Lower leg skin (tissue), 4 donors: ENCODE results near the gene HAL. TPM values are rescaled to one million over a fixed set of nuclear protein-coding genes. Genes with fewer than 3 reads are reported as not detected.

Experiments
- DNase-seq, 2 donors: peaks; one replicate each; pipeline ENCODE4 v3.0.0-alpha.2; 2019; ENCODE audit warnings: low spot score in 2 of 2
- H3K4me3 ChIP-seq: fragments of 200-600 bp; sonication (generic); 2 replicates; pipeline ENCODE4 v1.5.1; 2017; ENCODE audit warnings: mild to moderate bottlenecking, low read depth; ENCODE audit not compliant: poor library complexity, severe bottlenecking
- POLR2A ChIP-seq, 2 donors: fragments of 450-650 bp; IDR thresholded peaks; one replicate each; pipeline ENCODE4 v1.6.1; 2016 to 2017; ENCODE audit warnings: antibody characterized with exemption in 2 of 2, mild to moderate bottlenecking in 1 of 2, moderate library complexity in 1 of 2
- WGBS, 2 donors: methylation state at CpG; one replicate each; pipeline ENCODE4 v1.1.5; 2018; 5-methylcytosine and 5-hydroxymethylcytosine counted together
- intact Hi-C: fragments of 100-400 bp; cut with DNase I; formaldehyde crosslinking; loops from one replicate; pipeline ENCODE4 v1.15.0; 2023; ENCODE audit warnings: low total_unique reads
- total RNA-seq, 4 donors: library from RNA; depleted of rRNA; stranded (reverse); fragments of >200 nt; gene quantifications; one replicate each; pipeline ENCODE4 v1.1.0, GENCODE V29; 2016
- TF ChIP-seq, protein P1 (sequence below), 3 donors: fragments of 450-650 bp; IDR thresholded peaks; one replicate each; pipeline ENCODE4 v1.5.1; 2016; ENCODE audit warnings: antibody characterized with exemption in 3 of 3, mild to moderate bottlenecking in 3 of 3, moderate library complexity in 2 of 3

The HAL gene
- total RNA-seq, 4 donors from 2014 or later, result 128 to 289 (median 164) TPM

DNA sequence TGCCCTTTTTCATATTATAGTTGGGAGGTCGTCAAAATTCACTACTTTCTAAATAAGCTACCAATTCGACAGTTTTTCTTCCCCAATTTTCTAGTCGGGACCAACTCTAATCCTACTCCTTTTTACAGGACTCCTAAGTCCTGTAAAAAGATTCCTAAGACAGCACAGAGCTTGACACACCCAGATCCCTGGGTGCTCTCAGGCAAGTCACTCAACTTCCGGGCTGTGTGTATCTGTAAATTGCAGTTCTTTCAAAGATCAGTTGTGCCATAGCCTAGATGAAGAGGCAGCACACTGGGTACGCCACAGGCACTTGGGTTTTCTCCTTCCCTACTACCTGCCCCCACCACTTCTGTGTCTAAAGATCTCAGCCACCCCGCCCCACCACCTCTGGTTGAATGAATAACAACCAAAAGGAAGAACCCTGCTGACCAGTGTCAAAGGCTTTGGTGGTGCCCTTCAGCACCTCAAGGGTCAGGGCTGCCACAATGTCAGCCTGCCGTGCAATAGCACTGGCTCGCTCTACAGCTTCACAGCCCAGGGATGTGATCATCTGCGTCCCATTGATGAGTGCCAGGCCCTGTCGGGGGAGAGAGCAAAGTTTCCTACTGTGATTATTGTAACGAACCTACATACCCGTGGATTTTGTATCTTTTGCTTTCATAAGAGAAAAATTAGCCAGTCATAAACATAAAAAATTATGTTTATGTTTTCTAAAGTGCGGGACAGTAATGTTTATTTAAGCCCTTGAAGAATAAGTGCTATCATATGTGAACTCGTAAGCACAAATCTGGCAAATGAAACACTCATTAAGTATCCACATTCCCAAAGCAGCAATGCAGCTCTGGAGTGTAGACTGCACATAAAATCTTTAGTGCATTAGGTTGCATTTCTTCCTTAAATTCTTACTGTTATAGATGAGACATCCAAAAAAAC, 9.2 kb downstream of the HAL start:
- WGBS, 2 donors, result 80 to 81% methylated on average over 14 of the region's 14 CpGs
- intact Hi-C loops, result no loop called here
- TF ChIP-seq, protein P1, sequence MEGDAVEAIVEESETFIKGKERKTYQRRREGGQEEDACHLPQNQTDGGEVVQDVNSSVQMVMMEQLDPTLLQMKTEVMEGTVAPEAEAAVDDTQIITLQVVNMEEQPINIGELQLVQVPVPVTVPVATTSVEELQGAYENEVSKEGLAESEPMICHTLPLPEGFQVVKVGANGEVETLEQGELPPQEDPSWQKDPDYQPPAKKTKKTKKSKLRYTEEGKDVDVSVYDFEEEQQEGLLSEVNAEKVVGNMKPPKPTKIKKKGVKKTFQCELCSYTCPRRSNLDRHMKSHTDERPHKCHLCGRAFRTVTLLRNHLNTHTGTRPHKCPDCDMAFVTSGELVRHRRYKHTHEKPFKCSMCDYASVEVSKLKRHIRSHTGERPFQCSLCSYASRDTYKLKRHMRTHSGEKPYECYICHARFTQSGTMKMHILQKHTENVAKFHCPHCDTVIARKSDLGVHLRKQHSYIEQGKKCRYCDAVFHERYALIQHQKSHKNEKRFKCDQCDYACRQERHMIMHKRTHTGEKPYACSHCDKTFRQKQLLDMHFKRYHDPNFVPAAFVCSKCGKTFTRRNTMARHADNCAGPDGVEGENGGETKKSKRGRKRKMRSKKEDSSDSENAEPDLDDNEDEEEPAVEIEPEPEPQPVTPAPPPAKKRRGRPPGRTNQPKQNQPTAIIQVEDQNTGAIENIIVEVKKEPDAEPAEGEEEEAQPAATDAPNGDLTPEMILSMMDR (IDR thresholded peaks at IDR 0.05), result no peak
- TF ChIP-seq POLR2A (IDR thresholded peaks at IDR 0.05), result no peak
- no peak for DNase-seq
- H3K4me3 ChIP-seq, result no peak overlapping the region

DNA sequence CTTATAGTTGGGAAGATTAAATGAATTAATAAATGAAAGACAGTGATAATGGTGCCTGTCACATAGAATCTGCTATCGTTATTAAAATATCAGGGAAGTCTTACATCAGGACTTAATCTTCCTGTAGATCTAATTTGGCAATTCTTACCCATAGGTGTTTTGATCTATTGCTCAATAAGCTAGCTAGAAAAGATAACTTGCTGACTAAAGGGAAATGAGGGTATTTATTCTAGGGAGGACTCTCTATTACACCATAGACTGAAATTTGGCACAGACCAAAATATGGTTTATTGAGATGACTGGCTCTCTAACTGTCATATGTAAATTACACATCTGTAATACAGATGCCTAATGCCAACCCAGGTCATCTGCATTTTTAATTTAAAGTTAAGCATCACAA, 11.5 kb downstream of the HAL start:
- H3K4me3 ChIP-seq, result no peak overlapping the region
- intact Hi-C loops, result no loop called here
- no peak for DNase-seq
- no peak for TF ChIP-seq POLR2A (IDR thresholded peaks at IDR 0.05)
- TF ChIP-seq, protein P1 (IDR thresholded peaks at IDR 0.05), result no peak
- 45 to 62% methylated on average over 1 of the region's 1 CpG for WGBS, 2 donors

DNA sequence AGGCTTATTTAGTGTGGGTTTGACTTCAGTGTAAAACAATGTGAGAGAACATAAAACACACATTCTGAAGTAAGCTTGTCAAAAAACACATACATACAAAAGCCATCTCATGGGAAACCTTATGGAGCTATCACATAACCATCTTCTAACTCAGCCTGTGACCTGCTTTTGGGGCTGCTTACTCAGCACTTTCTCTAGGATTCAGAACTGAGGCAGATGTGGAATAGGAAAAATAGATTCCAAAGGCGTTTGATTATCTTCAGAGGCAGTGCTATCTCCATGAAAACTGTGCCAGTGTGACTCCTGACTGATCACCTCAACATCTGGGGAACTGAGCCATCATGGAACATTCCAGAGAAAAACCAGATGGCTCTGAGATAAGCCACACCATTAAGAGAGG, 13.5 kb downstream of the HAL start:
- TF ChIP-seq, protein P1 (IDR thresholded peaks at IDR 0.05), result no peak
- TF ChIP-seq POLR2A (IDR thresholded peaks at IDR 0.05), result no peak
- 63 to 78% methylated on average over 1 of the region's 1 CpG for WGBS, 2 donors
- no peak overlapping the region for H3K4me3 ChIP-seq
- intact Hi-C loops, result no loop called here
- DNase-seq, result no peak

DNA sequence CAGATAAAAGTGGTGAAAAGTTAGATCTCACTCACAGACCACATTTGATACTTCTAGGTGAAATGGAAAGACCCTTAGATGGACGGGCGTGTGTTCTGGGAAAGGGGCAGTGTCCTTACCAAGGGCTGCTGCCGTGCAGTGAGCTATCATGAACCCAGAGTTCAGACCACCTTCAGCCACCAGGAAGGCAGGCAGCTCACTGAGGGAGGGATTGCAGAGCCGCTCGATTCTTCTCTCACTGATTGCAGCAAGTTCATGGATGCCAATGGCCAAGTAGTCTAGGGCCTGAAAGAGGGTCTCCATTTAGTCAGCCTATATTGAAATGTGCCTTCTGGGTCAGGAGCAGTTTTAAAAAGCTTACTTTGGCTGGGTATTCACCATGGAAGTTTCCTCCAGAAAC, 15.7 kb downstream of the HAL start:
- intact Hi-C loops, result no loop called here
- H3K4me3 ChIP-seq, result no peak overlapping the region
- DNase-seq, result no peak
- WGBS, 2 donors, result 89 to 92% methylated on average over 5 of the region's 5 CpGs
- TF ChIP-seq, protein P1 (IDR thresholded peaks at IDR 0.05), result no peak
- no peak for TF ChIP-seq POLR2A (IDR thresholded peaks at IDR 0.05)

DNA sequence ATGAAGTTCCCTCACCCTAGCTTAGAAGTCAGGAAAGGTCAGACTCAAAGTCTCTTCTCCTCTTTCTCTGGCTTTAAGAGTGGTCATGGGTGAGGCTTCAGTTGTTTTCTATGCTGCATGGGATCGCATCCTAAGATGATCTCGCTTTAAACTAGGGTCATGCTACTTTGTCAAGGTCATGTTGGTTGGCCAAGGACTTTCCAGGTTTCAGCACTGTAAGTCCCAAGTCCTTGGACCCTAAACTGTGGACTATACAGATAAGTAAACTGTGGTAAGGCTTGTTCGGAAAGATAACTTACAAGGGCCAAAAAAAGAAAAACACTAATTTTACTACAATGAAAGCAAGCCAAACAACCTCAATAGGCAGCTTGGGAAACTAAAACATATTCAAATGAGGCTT, 17.4 kb downstream of the HAL start:
- intact Hi-C loops, result no loop called here
- WGBS, 2 donors, result 92 to 95% methylated on average over 3 of the region's 3 CpGs
- no peak for DNase-seq
- TF ChIP-seq, protein P1 (IDR thresholded peaks at IDR 0.05), result no peak
- TF ChIP-seq POLR2A (IDR thresholded peaks at IDR 0.05), result no peak
- H3K4me3 ChIP-seq, result no peak overlapping the region
